ENCODE results near the gene CAB39. TPM values are rescaled to one million over a fixed set of nuclear protein-coding genes. Genes with fewer than 3 reads are reported as not detected.

The CAB39 gene
- total RNA-seq, 2 donors from 2014 or later: 32.3 to 34.5 TPM

DNA sequence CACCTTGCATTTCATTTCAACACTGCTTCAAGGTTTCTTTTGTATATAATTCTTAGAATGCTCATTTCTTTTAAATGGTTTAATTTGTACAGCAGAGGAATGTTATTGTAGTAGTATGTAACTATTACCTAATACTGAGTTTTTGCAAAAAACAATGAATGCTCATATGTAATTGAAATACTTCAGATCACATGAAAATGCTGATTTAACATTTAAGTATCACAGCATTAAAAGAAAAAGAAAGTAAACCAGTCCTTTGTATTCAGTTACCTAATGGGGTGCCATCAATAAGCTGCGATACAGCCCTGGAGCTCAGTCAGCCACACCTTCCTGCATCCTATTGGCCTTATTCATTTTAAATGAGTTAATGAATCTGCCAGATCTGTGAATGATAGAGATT lies 106.8 kb downstream of the CAB39 start:
- intact Hi-C loops (cut with DNase I): no loop called here
- H3K27me3 ChIP-seq: no peaks in the 10 kb centered on the region
- H3K4me1 ChIP-seq: peaks cover 11% of the 10 kb centered on the region
- no peak for TF ChIP-seq POLR2A (IDR thresholded peaks at IDR 0.05)
- no peak for TF ChIP-seq CTCF (IDR thresholded peaks at IDR 0.05)
- 89 to 100% methylated on average over 1 of the region's 1 CpG for WGBS, 2 donors
- H3K9me3 ChIP-seq: no peaks in the 10 kb centered on the region
- H3K36me3 ChIP-seq (replicated peaks in 1 of 2; ENCODE audit: insufficient read depth in 1 of 2, low read depth in 2 of 2): peaks cover 0 to 10% of the 10 kb centered on the region in 2 donors
- no peak overlapping the region for H3K4me3 ChIP-seq
- no peak for ATAC-seq
- no peak for DNase-seq
- H3K27ac ChIP-seq: no peak overlapping the region

DNA sequence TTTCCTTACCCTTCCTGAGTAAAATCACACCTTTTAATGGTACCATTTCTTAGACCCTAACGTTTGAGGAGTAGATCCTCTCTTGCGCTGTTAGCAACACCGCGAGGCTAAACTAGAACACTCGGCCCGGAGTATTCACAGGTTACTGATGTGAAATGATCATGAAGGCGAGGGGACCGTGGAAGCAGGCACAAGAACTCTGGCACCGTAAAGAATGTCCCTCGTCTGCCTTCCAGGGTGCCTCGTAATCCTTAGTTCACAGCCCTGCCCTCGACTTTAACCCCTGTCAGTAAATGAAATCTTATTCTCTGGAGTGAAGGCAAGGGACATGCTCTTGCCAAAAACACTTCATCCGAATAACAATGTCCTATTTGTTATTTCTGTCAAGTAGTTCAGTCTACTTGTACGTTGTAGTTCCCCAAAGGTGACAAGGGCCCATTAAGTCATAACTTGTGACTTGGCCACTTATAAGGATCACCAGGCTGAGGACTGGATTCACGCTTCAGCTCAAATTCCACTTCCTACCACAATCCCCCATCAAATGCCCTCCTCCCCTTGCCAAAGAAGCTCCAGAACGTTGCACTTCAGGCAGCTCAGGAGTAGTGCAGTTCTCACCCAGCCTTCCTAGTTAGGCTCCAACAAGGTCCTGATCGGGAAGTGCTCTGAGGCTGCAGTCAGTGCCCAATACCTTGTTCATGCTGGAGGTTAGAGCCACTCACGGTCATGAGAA lies 108.8 kb downstream of the CAB39 start:
- peaks cover 15% of the 10 kb centered on the region for H3K4me1 ChIP-seq
- 80 to 81% methylated on average over 16 to 18 of the region's 18 CpGs for WGBS, 2 donors
- TF ChIP-seq POLR2A (IDR thresholded peaks at IDR 0.05): no peak
- TF ChIP-seq CTCF (IDR thresholded peaks at IDR 0.05): no peak
- intact Hi-C loops (cut with DNase I): no loop called here
- H3K9me3 ChIP-seq: no peaks in the 10 kb centered on the region
- no peak overlapping the region for H3K4me3 ChIP-seq
- DNase-seq (no peak), ATAC-seq (no peak)
- no peaks in the 10 kb centered on the region for H3K27me3 ChIP-seq
- H3K27ac ChIP-seq: no peak overlapping the region
- H3K36me3 ChIP-seq (replicated peaks in 1 of 2; ENCODE audit: insufficient read depth in 1 of 2, low read depth in 2 of 2): peaks cover 0 to 10% of the 10 kb centered on the region in 2 donors

DNA sequence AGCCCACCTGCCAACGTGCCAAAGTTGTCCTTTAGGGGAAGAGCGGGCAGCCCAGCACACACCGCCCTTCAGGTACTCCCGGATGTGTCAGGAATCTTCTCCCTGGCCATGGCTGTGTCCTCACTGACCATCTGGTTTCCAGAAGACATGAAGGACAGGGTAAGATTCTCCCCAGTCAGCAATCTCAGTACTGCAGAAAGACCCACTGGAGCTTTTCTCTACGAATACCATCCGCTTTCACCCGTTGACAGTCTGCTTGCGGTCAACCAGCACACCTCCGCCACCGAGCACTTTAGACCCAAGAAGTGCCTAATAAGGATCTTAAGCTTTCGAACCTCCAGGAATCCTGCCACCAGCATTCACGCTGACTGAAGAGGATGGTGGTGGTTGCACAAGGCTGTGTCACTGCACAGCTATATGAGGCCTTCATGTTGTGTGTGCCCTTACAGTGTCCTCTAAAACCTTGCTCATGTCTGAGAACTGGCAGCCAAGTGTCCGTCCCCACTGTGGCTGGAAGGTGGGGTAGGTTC lies 109.4 kb downstream of the CAB39 start:
- Histone ChIP-seq H3K36me3 (replicated peaks in 1 of 2; ENCODE audit: insufficient read depth in 1 of 2, low read depth in 2 of 2) (peaks cover 0 to 10% of the 10 kb centered on the region in 2 donors), H3K4me3 (no peak overlapping the region), H3K27ac (no peak overlapping the region), H3K9me3 (no peaks in the 10 kb centered on the region), H3K27me3 (no peaks in the 10 kb centered on the region), H3K4me1 (peaks cover 8% of the 10 kb centered on the region)
- intact Hi-C loops (cut with DNase I): no loop called here
- ATAC-seq (no peak), DNase-seq (no peak)
- TF ChIP-seq POLR2A (IDR thresholded peaks at IDR 0.05): no peak
- TF ChIP-seq CTCF (IDR thresholded peaks at IDR 0.05): no peak
- 89 to 93% methylated on average over 7 to 13 of the region's 13 CpGs for WGBS, 2 donors

DNA sequence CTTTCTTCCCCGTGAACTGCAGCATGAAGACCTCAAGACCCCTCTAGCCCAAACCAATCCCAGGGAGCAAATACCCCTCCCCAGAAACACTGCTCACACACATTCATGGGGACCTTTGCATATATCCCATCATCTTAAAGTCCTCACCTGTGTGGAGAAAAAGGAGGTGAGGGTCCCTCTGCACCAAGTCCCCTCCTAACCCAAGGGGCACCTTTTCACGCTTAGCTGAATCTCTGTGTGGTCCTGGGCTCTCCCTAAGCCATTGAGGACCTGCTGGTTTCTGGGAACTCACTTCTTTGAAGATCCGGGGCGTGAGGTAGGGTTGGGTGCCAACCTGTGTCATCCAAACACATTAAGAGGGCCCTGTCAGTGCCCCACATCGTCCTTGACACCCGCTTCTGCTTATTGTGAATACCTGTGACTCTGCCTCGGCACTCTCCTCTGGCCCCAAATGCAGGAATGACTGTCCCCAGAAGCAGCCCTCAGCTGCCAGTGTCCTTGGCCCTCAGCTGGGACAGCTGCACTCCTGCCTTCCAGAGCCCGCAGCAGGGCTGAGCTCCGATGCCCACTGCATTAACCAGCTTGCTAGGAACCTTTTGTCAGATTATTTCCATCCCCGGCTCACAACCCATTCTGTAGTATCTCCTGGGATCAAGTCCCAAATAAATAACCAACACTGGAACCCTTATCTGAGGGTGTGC lies 110.8 kb downstream of the CAB39 start:
- 34 to 60% methylated on average over 7 to 10 of the region's 10 CpGs for WGBS, 2 donors
- H3K4me1 ChIP-seq: peaks cover 13% of the 10 kb centered on the region
- DNase-seq: no peak
- no peak for ATAC-seq
- H3K9me3 ChIP-seq: no peaks in the 10 kb centered on the region
- no peak overlapping the region for H3K4me3 ChIP-seq
- H3K27me3 ChIP-seq: peaks cover 0 to 8% of the 10 kb centered on the region in 2 donors
- TF ChIP-seq POLR2A (IDR thresholded peaks at IDR 0.05) (no peak), CTCF (IDR thresholded peaks at IDR 0.05) (no peak)
- intact Hi-C loops (cut with DNase I): no loop called here
- no peak overlapping the region for H3K27ac ChIP-seq
- H3K36me3 ChIP-seq (replicated peaks in 1 of 2; ENCODE audit: insufficient read depth in 1 of 2, low read depth in 2 of 2): peaks cover 0 to 6% of the 10 kb centered on the region in 2 donors
